ENCODE data around the gene MOCOS. TPM values are rescaled to one million over a fixed set of nuclear protein-coding genes. Genes with fewer than 3 reads are reported as not detected.

MOCOS gene
- total RNA-seq, 4 donors from 2014 or later, result 1.1 to 6.2 (median 4.1) TPM

DNA sequence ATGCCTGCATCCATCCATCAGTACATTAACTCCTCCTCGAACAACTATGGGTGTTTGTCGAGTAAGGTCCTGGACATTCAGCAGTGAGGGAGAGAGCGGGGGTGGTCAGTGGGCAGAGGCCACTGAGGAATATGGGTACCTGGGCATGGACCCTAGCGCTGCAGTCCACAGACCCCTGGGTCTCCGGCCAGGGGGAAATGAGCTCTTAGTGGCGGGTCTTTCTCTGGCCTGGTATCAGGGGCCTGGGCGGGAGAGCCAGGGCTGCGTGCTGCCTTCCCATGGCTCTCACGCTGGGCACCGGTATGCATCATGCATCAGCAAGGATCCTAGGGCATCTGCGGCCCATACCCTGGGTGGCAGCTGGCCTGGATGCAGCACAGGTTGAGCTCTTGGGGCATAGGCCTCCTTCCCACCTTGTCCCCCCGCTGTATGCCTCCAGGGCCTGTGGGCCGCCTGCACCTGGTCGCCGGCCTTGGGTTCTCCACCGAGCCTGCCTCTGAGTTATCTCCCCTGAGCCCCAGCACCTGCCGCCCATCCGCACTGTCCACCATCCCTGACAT is 1.3 kb upstream of the MOCOS start:
- DNase-seq (ENCODE audit: low spot score in 2 of 2), result peak in 1 of 2 donors; percentile 73
- WGBS, 2 donors, result 69 to 72% methylated on average over 16 to 18 of the region's 18 CpGs
- H3K4me3 ChIP-seq (ENCODE audit: low read depth, poor library complexity, severe bottlenecking), result no peak overlapping the region
- TF ChIP-seq CTCF (IDR thresholded peaks at IDR 0.05), result no peak
- no peak for TF ChIP-seq POLR2A (IDR thresholded peaks at IDR 0.05)
- intact Hi-C loops (cut with DNase I; ENCODE audit: low total_unique reads), result no loop called here

DNA sequence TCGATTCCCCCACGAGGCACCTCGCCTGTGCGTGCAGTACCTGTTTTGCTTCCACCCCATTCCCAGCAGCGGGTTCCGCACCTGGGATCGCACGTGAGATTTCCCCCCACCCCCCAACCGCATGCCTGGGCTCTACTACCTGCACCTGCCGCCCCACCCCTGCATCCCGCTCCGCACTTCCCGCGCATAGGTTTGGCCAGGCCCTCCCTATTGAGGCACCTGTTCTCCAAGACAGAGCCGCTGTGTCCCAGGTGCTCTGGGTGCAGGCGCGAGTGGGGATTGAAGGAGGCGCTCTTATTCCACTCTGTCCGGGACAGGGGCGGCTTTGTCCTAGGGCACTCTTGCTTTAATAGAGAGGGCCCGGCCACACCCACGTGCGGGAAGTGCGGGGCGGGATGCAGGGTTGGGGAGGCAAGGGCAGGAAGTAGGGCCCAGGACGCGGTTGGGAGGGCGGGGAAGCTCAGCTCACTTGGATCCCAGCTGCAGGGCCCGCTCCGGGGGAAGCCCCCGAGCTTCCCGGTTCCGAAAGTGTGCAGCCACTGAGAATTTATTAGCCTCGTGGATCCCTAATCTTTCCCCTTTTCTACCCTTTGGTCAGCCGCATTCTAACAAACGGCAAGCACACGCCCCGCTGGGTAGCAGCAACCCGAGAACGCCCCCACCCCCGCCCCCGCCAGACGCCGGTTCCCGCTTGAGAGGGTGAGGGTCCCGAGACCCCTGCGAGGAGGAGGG is 670 bp upstream of the MOCOS start:
- TF ChIP-seq POLR2A (IDR thresholded peaks at IDR 0.05) (no peak), CTCF (IDR thresholded peaks at IDR 0.05) (no peak)
- DNase-seq (ENCODE audit: low spot score in 2 of 2), result peak in 1 of 2 donors; percentile 86
- WGBS, 2 donors, result 5 to 9% methylated on average over 40 to 41 of the region's 47 CpGs
- H3K4me3 ChIP-seq (ENCODE audit: low read depth, poor library complexity, severe bottlenecking), result peak overlapping the region; percentile 58
- intact Hi-C loops (cut with DNase I; ENCODE audit: low total_unique reads), result no loop called here

GRCh38 chr18:36187826-36188721 is 777 bp downstream of the MOCOS start:
- DNase-seq (ENCODE audit: low spot score in 2 of 2), result peak; percentile 31 to 86

DNA sequence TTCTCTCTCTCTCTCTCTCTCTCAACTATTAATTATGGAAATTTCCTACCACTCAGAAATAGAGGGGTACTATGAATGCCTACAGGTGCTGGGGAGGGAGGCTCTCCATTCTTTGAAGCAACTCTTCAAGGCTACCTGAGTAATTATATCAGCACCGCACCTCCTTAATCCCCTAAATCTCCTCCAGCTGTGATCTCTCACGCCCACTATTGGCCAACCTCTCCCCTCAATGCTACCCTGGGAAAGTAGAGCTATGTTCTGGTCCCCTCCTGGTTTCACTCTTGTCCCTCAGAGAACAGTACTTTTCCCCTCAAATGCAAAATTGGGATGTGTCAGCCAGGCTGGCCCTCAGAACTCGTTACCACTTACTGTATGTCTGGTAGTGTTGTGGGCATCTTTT is 1.6 kb downstream of the MOCOS start:
- intact Hi-C loops (cut with DNase I; ENCODE audit: low total_unique reads), result no loop called here
- DNase-seq (ENCODE audit: low spot score in 2 of 2), result peak in 1 of 2 donors; percentile 15
- no peak overlapping the region for H3K4me3 ChIP-seq (ENCODE audit: low read depth, poor library complexity, severe bottlenecking)
- TF ChIP-seq CTCF (IDR thresholded peaks at IDR 0.05) (no peak), POLR2A (IDR thresholded peaks at IDR 0.05) (no peak)
- 79 to 83% methylated on average over 3 of the region's 3 CpGs for WGBS, 2 donors

More at GRCh38 chr18:36187826-36188721, 777 bp downstream of the MOCOS start:
- TF ChIP-seq POLR2A (IDR thresholded peaks at IDR 0.05) (no peak), CTCF (IDR thresholded peaks at IDR 0.05) (no peak)
- intact Hi-C loops (cut with DNase I; ENCODE audit: low total_unique reads), result no loop called here
- peak overlapping the region; percentile 58 for H3K4me3 ChIP-seq (ENCODE audit: low read depth, poor library complexity, severe bottlenecking)
- 41 to 43% methylated on average over 25 to 43 of the region's 43 CpGs for WGBS, 2 donors

GRCh38 chr18:36189486-36189885 is 2.2 kb downstream of the MOCOS start:
- TF ChIP-seq POLR2A (IDR thresholded peaks at IDR 0.05) (no peak), CTCF (IDR thresholded peaks at IDR 0.05) (no peak)
- intact Hi-C loops (cut with DNase I; ENCODE audit: low total_unique reads), result no loop called here
- WGBS, 2 donors, result 73 to 80% methylated on average over 4 of the region's 4 CpGs
- peak in 1 of 2 donors; percentile 25 for DNase-seq (ENCODE audit: low spot score in 2 of 2)
- H3K4me3 ChIP-seq (ENCODE audit: low read depth, poor library complexity, severe bottlenecking), result no peak overlapping the region
